ENCODE data around the gene SLC38A4.

Gene SLC38A4

GRCh38 chr12:46815809-46816208 is 10.0 kb downstream of the SLC38A4 start:
- no peak for DNase-seq (ENCODE audit: insufficient read length, low spot score)
- FAIRE-seq: no peak

DNA sequence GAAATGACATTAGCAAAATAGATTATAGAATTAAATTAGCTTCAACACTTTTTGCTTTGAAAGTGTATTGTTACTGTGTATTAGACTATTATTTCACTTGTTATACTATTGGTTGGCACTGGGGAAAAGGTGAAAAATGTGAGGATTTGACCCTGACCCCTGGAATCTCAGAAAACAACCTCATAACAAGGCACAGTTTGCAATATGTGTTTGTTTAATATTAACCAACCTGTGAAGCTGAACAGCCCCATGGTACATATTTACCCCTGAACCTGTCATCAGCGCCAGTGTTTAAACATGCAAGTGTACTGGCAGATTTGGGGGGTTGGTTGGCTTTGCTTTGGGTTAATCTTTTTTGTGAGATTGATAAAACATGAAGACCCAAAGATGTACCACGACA is 11.7 kb downstream of the SLC38A4 start:
- no peak for FAIRE-seq
- DNase-seq (ENCODE audit: insufficient read length, low spot score): no peak

DNA sequence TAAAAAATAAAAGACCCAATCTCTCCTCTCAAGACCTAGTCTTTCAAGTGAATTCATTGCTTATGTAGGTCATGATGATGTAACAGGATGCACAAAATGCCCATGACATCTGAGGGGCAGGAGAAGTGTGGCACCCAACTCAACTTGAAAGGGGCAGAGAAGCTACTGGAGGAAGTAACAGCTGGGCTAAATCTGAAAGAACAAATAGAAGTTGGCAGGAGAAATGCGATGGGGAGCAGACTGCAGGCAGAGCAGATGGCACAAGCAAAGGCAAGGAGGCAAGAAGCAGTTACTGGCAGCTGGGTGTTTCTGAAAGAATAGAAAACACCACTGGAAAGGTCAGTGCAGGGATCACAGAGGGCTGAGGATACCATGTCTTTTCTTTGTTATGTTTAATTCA is 14.6 kb downstream of the SLC38A4 start:
- FAIRE-seq (no peak), DNase-seq (ENCODE audit: insufficient read length, low spot score) (no peak)

GRCh38 chr12:46808955-46809697 is 16.7 kb downstream of the SLC38A4 start:
- DNase-seq (ENCODE audit: insufficient read length, low spot score): no peak
- no peak for FAIRE-seq

- FAIRE-seq (no peak), DNase-seq (ENCODE audit: insufficient read length, low spot score) (no peak)
Observed at GRCh38 chr12:46808317-46808716, 17.5 kb downstream of the SLC38A4 start.

- FAIRE-seq: no peak
Observed at GRCh38 chr12:46804054-46804453, 21.7 kb downstream of the SLC38A4 start.

DNA sequence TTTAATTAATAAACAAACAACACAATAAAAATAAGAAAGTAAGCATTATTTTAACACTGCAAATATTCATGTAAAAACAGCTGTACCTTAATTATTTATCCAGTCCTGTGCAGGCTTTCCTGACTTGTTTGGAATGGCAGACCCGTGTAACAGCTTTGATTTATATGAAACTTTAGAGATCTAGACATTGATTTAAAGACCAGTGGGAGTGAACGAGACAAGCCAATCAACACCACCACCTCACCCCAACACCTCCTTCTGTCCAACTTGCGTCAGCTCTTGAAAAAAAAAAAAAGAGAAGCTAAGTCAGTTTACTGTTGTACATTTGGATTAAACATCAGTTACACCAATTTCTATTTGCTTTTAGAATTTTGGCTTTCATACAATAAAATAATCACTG is 22.3 kb downstream of the SLC38A4 start:
- DNase-seq (ENCODE audit: insufficient read length, low spot score) (no peak), FAIRE-seq (no peak)

More at GRCh38 chr12:46804054-46804453, 21.7 kb downstream of the SLC38A4 start:
- DNase-seq (ENCODE audit: insufficient read length, low spot score): no peak

DNA sequence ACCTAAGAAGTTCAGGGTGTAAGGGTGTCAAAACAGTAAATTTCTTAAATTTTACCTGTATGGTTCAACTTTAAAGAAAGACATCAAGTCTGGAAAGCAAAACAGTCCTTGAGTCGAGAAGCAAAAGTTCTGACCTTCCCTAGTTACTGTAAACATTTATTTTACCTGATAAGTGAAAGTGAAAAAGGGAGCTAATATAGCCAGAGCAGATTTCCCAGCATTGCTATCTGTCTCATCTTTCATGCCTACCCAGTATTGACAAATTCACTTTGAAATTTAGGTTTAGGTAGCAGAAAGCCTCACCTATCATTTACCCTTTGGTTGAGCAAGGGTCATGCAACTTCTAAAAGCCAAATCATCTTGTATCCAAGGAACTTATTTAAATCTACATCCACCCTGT is 24.5 kb downstream of the SLC38A4 start:
- DNase-seq (ENCODE audit: insufficient read length, low spot score): no peak
- no peak for FAIRE-seq

- FAIRE-seq: no peak
- no peak for DNase-seq (ENCODE audit: insufficient read length, low spot score)
Observed at GRCh38 chr12:46800160-46800559, 25.6 kb downstream of the SLC38A4 start.

DNA sequence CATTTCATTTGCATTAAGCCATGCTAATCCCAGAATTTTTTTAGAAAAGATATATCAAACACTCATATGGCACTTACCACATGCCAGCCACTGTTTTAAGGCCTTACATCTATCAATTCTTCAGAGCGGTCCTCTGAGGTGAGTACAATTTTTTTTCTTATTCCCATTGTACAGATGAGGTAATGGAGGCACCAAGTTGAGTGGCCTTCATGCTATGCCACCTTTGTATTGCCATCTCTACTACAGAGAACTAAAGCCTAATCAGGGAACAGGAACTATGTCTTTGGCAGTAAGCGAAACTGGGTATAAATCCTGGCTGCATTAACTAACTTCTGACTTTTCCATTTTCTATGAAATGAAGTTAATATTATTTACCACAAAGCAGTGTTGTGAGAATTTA is 27.1 kb downstream of the SLC38A4 start:
- DNase-seq (ENCODE audit: insufficient read length, low spot score): no peak
- FAIRE-seq: no peak

DNA sequence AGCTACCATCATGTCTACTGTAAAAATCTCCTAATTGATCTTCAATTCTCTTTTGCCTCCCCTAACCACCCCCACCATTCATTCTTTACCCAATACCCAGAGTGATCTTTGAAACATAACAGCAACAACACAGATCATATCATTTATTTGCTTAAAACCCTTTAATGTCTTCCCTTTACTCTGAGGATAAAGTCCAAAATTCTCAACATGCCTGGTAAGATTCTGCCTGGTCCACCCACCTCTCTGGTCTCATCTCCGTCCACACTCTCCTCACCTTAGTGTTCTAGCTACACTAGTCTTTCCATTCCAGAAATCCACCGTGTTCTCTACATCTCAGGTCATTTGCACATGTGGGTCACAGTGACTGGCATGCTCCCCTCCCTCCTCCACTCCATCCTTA is 27.7 kb downstream of the SLC38A4 start:
- FAIRE-seq (no peak), DNase-seq (ENCODE audit: insufficient read length, low spot score) (no peak)

GRCh38 chr12:46795988-46796387 is 29.8 kb downstream of the SLC38A4 start:
- no peak for FAIRE-seq
- no peak for DNase-seq (ENCODE audit: insufficient read length, low spot score)

DNA sequence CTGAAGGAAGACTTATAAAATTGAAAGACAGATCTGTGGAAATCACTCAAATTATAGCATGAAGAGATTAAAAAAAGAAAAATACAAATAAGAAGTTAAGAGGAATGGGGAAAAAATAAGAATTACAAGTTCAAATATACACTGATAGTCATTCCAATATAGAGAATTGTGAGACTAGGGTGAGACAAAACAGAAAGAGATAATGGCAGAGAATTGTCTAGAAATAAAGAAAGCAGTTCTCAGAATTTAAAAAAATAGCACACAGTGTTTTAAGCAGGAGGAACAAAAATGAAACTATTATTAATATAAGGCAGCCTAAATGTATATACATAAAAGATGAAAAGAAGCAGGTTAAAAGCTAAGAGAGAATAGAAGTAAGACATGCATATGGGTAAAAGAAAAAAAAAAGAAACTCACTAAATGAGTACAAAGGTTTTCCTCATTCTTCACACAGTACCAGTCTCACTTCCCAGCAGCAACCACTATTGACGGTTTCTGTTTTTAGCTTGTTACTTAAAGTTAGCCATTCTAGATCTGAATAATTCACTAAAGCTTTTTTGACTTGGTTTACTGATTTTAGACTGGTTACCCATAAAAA is 31.1 kb downstream of the SLC38A4 start:
- FAIRE-seq: no peak
- DNase-seq (ENCODE audit: insufficient read length, low spot score): no peak

- no peak for FAIRE-seq
- DNase-seq (ENCODE audit: insufficient read length, low spot score): no peak
Observed at GRCh38 chr12:46792925-46793324, 32.9 kb downstream of the SLC38A4 start.

DNA sequence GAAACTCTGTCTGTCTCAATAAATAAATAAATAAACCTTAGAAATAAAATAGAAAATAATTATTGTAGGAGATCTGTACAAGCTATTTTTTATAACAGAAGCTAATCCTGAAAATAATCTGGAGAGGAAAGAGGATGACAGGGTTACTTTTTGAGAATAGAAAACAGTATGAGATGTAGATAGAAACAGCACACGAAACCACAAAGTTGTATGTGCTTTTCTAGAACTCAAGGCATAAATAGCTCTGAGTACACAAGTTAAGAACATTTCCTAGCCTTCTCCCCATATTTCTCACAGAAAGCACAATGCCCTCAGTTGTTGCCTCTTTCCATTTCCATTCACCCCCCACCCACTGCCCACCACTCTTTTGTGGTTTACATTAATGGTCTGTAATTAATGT is 35.7 kb downstream of the SLC38A4 start:
- FAIRE-seq: no peak
- DNase-seq (ENCODE audit: insufficient read length, low spot score): no peak

DNA sequence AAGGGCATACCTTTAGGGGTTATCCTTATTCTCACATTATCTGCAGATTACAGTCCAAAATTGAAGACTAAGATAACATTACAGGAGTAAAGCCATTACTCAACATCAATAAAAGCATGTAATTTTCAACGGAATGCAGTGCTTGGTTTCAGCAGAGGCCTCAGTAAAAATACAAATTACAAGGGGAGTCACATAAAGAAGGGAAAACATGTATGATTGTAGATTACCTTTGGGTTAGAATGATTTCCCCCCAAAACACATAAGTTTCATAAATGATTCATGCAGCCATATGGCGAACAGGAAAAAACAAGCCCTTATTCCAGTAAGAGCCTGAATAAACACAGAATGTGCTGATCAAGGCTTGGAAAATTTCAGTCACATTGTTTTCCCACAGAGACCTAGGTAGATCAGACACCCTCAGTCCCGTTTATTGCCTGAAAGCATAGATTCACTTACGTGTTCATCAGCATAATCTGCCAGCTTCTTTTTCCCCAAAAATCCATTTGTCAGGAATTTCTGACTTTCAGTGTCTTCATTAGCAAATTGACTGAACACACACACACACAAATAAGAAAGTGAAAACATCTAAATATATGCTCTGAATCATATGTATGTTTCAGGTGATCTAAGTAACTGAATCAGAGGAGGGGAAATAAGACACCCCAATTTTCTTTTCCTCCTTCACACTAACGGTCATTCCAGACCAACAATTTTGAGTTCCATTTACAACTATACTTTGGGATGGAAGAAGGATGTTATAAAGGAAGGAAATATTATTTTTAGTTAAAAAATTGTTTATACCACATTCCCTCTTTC is 37.5 kb downstream of the SLC38A4 start:
- FAIRE-seq (no peak), DNase-seq (ENCODE audit: insufficient read length, low spot score) (no peak)

DNA sequence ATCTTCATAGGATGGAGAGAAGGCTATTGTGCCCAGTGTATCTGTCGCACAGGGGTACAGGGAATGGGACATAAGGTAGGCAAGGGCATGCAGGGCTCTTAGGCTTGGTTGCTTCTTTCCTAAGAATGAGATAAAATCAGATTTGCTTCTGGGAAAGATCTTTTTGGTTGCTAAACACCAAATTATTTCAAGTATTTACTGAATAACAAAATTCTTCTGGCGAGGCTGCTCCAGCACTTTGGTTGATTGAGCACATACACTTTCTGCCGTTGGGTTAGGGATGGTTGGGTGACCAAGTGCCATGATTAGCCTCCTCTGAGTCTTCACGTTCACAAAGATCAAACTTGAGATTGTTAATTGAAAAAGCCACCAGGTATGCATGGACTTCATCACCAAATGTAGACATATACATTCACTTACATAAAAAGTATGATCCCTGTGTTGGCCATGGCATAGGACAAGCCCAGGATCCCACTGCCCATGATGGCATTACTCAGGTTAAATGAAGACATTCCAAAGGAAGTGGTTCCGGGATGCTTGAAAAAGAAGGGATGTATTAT is 38.2 kb downstream of the SLC38A4 start:
- no peak for FAIRE-seq

GRCh38 chr12:46786774-46787173 is 39.0 kb downstream of the SLC38A4 start:
- no peak for FAIRE-seq
- no peak for DNase-seq (ENCODE audit: insufficient read length, low spot score)

More for the DNA sequence above, 38.2 kb downstream of the SLC38A4 start:
- DNase-seq (ENCODE audit: insufficient read length, low spot score): no peak

DNA sequence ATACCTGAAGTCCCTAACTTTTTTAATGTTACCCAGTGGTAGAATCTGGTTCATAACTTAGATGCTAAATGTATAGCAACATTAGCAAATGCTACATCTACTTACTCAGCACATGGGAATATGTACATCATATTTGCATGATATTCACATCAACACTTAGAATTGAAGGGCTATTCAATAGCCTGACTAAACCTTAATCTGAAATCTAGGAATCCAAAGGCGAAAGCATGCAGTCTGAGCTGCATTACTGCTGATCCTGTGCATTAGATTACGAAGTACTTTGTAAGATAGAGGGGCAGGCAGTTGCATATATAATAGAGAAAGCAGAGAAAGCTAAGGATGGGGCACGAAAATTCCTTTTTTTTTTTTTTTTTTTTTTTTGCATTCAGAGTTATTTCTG is 40.4 kb downstream of the SLC38A4 start:
- no peak for DNase-seq (ENCODE audit: insufficient read length, low spot score)

DNA sequence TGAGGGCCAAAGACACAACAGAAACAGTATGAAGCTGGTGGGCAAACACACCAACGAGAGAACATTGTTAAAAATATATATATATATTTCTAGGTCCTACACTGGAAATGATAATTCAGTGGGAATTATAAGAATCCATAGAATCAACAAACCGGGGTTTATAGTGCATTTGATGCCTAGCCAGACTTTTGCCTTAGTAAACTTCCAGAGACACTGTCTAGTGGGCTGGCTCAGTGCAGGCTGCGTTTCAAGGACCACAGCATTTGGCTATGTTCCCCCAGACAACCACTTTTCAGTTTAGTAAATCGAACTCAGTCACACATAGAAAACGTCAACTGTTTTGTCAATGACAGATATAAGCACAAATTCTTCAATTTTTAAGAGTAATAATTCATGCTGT is 41.9 kb downstream of the SLC38A4 start:
- no peak for DNase-seq (ENCODE audit: insufficient read length, low spot score)
- no peak for FAIRE-seq

More for the DNA sequence above, 40.4 kb downstream of the SLC38A4 start:
- no peak for FAIRE-seq

DNA sequence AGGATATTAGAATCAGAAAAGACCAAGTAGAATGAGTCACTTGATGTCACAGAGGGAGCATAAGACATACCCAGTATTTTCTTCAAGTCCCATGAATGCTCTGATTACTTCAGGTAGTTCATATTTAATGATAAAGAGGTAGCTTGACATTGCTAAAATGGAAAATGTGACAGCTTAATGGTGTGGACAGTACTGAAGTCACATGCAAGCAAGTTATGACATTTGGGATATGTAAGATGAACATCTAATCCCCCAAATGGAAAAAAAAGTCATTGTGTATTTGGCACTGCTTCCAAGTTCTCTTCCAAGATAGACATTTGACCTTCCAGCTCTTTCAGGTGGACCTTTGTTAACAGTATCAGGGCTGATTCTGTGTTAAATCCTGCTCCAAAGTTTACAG is 45.9 kb downstream of the SLC38A4 start:
- FAIRE-seq (no peak), DNase-seq (ENCODE audit: insufficient read length, low spot score) (no peak)

Measured in GM19239 (cell line).